Neural crest cell (in vitro differentiated cells): Measurements from ENCODE around the gene MT1H. TPM values are rescaled to one million over a fixed set of nuclear protein-coding genes. Genes with fewer than 3 reads are reported as not detected.

Experiments
- DNase-seq: peaks from one replicate; pipeline ENCODE4 v3.0.0; 2021; ENCODE audit warnings: low read depth, mixed read lengths, low spot score
- H3K27ac Mint-ChIP-seq: one replicate; pipeline ENCODE4 v1.8.0; 2021; ENCODE audit warnings: mild to moderate bottlenecking, mixed read lengths; ENCODE audit not compliant: unreplicated experiment
- H3K27me3 Mint-ChIP-seq: 2 replicates; pipeline ENCODE4 v1.8.0; 2021; ENCODE audit warnings: low read depth, mild to moderate bottlenecking, mixed read lengths
- H3K36me3 Mint-ChIP-seq: 2 replicates; pipeline ENCODE4 v1.8.0; 2021; ENCODE audit warnings: low read depth, mild to moderate bottlenecking, mixed read lengths
- H3K4me1 Mint-ChIP-seq: 2 replicates; pipeline ENCODE4 v1.8.0; 2021; ENCODE audit warnings: mixed read lengths
- H3K4me3 Mint-ChIP-seq: one replicate; pipeline ENCODE4 v1.8.0; 2021; ENCODE audit warnings: mild to moderate bottlenecking, mixed read lengths
- H3K9me3 Mint-ChIP-seq: 2 replicates; pipeline ENCODE4 v1.8.0; 2021; ENCODE audit warnings: mixed read lengths
- total RNA-seq: library from RNA; stranded (reverse); gene quantifications from 2 replicates; pipeline ENCODE4 v1.2.1, GENCODE V29; 2021
- TF ChIP-seq, protein P1 (sequence below): fragments of 200-600 bp; sonication (generic); conservative IDR thresholded peaks from 2 replicates; pipeline ENCODE4 v1.5.0; 2021; ENCODE audit warnings: antibody characterized with exemption, mild to moderate bottlenecking

Gene MT1H
- total RNA-seq, 1 donor from 2014 or later: not detected

DNA sequence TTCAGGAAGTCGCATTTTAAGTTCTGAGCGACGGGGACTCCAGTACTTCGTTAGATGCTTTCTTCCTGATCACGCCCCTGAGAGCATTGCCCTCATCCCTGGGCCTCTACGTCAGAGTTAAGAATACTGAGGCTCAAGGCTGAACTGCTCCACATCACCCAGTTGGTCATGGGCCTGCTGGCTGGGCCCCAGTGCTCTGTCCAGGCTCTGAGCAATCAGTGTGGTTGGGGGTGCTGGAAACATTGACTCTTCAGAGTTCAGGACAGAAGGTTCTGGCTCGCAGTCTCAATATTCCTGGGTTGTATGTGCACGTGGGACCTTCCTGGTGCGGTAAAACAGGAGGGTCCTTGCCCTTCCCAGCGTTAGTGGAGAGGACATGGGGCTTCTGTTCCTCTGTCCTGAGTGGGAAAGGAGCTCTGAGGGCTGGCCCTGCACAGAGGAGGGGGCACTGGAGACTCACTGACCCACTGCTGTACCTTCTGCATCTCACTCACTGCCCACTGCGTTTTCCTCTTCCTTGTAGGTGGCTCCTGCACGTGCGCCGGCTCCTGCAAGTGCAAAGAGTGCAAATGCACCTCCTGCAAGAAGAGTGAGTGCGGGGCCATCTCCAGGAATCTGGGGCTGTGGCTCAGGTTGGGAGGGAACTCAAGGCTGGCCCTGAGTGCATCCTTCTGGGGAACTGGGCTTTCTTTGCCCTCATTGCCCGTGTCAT, 43.5 kb upstream of the MT1H start:
- Mint-ChIP-seq H3K4me1 (peaks cover 17% of the 10 kb centered on the region), H3K27me3 (peaks cover 90% of the 10 kb centered on the region), H3K27ac (no peak overlapping the region), H3K4me3 (peak overlapping the region; percentile 74), H3K36me3 (no peaks in the 10 kb centered on the region), H3K9me3 (no peaks in the 10 kb centered on the region)
- DNase-seq: no peak
- TF ChIP-seq, protein P1, sequence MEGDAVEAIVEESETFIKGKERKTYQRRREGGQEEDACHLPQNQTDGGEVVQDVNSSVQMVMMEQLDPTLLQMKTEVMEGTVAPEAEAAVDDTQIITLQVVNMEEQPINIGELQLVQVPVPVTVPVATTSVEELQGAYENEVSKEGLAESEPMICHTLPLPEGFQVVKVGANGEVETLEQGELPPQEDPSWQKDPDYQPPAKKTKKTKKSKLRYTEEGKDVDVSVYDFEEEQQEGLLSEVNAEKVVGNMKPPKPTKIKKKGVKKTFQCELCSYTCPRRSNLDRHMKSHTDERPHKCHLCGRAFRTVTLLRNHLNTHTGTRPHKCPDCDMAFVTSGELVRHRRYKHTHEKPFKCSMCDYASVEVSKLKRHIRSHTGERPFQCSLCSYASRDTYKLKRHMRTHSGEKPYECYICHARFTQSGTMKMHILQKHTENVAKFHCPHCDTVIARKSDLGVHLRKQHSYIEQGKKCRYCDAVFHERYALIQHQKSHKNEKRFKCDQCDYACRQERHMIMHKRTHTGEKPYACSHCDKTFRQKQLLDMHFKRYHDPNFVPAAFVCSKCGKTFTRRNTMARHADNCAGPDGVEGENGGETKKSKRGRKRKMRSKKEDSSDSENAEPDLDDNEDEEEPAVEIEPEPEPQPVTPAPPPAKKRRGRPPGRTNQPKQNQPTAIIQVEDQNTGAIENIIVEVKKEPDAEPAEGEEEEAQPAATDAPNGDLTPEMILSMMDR: no peak

DNA sequence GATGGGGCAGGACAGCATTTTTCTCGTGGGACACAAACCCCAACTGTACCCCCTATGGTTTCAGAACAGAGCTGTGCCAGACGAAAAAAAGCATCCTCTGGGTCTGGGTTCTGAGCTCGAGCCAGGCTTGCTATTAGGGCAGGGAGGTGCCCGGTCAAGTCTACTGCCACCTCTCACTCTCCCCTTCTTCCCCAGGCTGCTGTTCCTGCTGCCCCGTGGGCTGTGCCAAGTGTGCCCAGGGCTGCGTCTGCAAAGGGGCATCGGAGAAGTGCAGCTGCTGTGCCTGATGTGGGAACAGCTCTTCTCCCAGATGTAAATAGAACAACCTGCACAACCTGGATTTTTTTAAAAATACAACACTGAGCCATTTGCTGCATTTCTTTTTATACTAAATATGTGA, 42.9 kb upstream of the MT1H start:
- TF ChIP-seq, protein P1: no peak
- H3K36me3 Mint-ChIP-seq: no peaks in the 10 kb centered on the region
- peaks cover 90% of the 10 kb centered on the region for H3K27me3 Mint-ChIP-seq
- H3K9me3 Mint-ChIP-seq: no peaks in the 10 kb centered on the region
- no peak overlapping the region for H3K27ac Mint-ChIP-seq
- DNase-seq: no peak
- H3K4me3 Mint-ChIP-seq: no peak overlapping the region
- H3K4me1 Mint-ChIP-seq: peaks cover 12% of the 10 kb centered on the region

GRCh38 chr16:56628486-56629350, 40.9 kb upstream of the MT1H start:
- Mint-ChIP-seq H3K27me3 (peaks cover 92% of the 10 kb centered on the region), H3K9me3 (no peaks in the 10 kb centered on the region), H3K4me3 (no peak overlapping the region), H3K27ac (no peak overlapping the region), H3K4me1 (peaks cover 15% of the 10 kb centered on the region), H3K36me3 (no peaks in the 10 kb centered on the region)
- DNase-seq: no peak
- TF ChIP-seq, protein P1: no peak

DNA sequence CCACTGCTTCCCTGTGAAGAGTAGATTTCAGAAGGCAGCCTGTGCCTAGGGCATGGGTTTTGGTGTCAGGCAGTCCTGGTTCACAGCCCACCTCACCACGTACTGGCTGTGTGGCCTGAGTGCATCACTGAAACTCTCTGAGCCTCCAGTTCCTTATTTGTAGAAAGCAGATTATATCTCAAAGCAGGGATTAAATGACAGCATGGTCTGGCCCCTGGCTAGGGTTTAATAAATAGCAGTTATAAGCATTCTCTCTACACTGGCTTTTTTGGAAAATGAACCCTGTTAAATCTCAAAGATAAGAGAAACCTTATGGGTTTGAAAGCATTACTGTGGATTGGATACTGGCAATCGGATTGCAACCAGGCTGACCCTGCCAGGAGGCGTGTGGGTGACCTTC, 40.1 kb upstream of the MT1H start:
- Mint-ChIP-seq H3K4me3 (no peak overlapping the region), H3K4me1 (peaks cover 15% of the 10 kb centered on the region), H3K27me3 (peaks cover 94% of the 10 kb centered on the region), H3K36me3 (no peaks in the 10 kb centered on the region), H3K27ac (no peak overlapping the region), H3K9me3 (no peaks in the 10 kb centered on the region)
- DNase-seq: no peak
- TF ChIP-seq, protein P1: no peak

DNA sequence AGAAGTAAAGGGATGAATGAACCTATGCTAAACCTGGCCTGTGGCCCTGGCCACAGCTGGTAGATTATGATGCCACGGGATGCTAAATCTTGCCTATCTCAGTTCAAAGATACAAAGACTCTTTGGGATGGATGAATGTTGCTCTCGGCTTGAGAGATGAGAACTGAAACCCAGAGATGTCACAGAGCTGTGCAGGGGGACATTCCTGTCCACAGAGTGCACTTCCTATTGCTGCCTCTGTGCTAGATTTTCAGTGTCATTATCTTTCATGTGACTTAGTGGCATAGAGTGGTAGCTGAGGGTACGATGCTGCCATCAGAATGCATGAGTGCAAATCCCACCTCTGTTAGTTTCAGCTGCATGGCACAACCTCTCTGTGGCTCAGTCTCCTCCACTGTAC, 39.5 kb upstream of the MT1H start:
- peak overlapping the region; percentile 16 for H3K4me3 Mint-ChIP-seq
- H3K9me3 Mint-ChIP-seq: no peaks in the 10 kb centered on the region
- no peaks in the 10 kb centered on the region for H3K36me3 Mint-ChIP-seq
- H3K27me3 Mint-ChIP-seq: peaks cover 94% of the 10 kb centered on the region
- DNase-seq: no peak
- H3K27ac Mint-ChIP-seq: no peak overlapping the region
- peaks cover 10% of the 10 kb centered on the region for H3K4me1 Mint-ChIP-seq
- TF ChIP-seq, protein P1: no peak
